ENCODE results near the gene PEX7. TPM values are rescaled to one million over a fixed set of nuclear protein-coding genes. Genes with fewer than 3 reads are reported as not detected.

The PEX7 gene
- total and polyA plus RNA-seq, 10 of the 15 experiments (the other 5 are each of a cell fraction or from before 2014, with no cell fraction given) = 0.58 to 12.4 (median 8.8) TPM

GRCh38 chr6:136863752-136864151 lies 41.4 kb downstream of the PEX7 start:
- ATAC-seq = no peak
- CTCF ChIA-PET = interaction anchor here (0.7 to 1.1 kb wide), 3 partner anchors 16 to 479 kb away, joined by 3 to 5 read pairs (median 4); no protein-coding TSS in a partner anchor
- no peaks in the 10 kb centered on the region; a peak in 1 of 4 replicates for H3K36me3 ChIP-seq (ENCODE audit: control insufficient read depth in 2 of 2, insufficient read depth in 2 of 2, low read length in 1 of 2)

More at GRCh38 chr6:136863752-136864151, 41.4 kb downstream of the PEX7 start:
- Histone ChIP-seq H2AFZ (ENCODE audit: control insufficient read depth, low read depth, low read length) (no peak overlapping the region), H3K27ac (ENCODE audit: control insufficient read depth, insufficient read depth) (no peak overlapping the region), H3K4me3 (no peak overlapping the region), H3K4me2 (ENCODE audit: control insufficient read depth, insufficient read depth) (no peak overlapping the region), H3K9me3 (replicated peaks; ENCODE audit: control insufficient read depth, insufficient read depth, low read length) (no peaks in the 10 kb centered on the region), H3K79me2 (ENCODE audit: control insufficient read depth, insufficient read depth, low read length) (no peaks in the 10 kb centered on the region), H3K4me1 (ENCODE audit: control insufficient read depth, insufficient read depth, low read length) (no peaks in the 10 kb centered on the region), H3K27me3 (replicated peaks in 1 of 2; ENCODE audit: control insufficient read depth in 2 of 2, insufficient read depth in 2 of 2, low read length in 1 of 2) (no peaks in the 10 kb centered on the region), H4K20me1 (ENCODE audit: control insufficient read depth, insufficient read depth) (no peaks in the 10 kb centered on the region), H3K9ac (ENCODE audit: control insufficient read depth, insufficient read depth, low read length) (no peak overlapping the region)
- POLR2A ChIA-PET = no interaction called here
- BruUV-seq (replicated peaks) = no TSS peak
- SMC1A ChIA-PET (ENCODE audit: uncharacterized antibody, unreplicated experiment) = interaction anchor here (0.7 kb wide), 1 partner anchor 23 kb away, joined by 3 read pairs; no protein-coding TSS in a partner anchor
- RAD21 ChIA-PET (ENCODE audit: unreplicated experiment) = no interaction called here
- no peak for FAIRE-seq
- 78% methylated on average over 5 of the region's 5 CpGs for WGBS (ENCODE audit: insufficient coverage, insufficient replicate concordance, low lambda C conversion rate, missing lambda C conversion rate)
- intact Hi-C loops (cut with micrococcal nuclease; ENCODE audit: unreplicated experiment) (no loop called here), in situ Hi-C loops (cut with MboI) (no loop called here)
- DNase-seq (ENCODE audit: low read depth, low spot score) = no peak
- TF ChIP-seq RAD51 (IDR thresholded peaks at IDR 0.05) (no peak), ATF3 (IDR thresholded peaks at IDR 0.05; ENCODE audit: borderline replicate concordance, extremely low read depth, low read depth, low read length) (no peak), ZNF592 (IDR thresholded peaks at IDR 0.05) (no peak), RUNX3 (IDR thresholded peaks at IDR 0.05; ENCODE audit: low read length) (no peak), E2F8 (IDR thresholded peaks at IDR 0.05; ENCODE audit: low read depth, partially characterized antibody) (no peak), POLR2AphosphoS5 (IDR thresholded peaks at IDR 0.05; ENCODE audit: low read length) (no peak), SRF (IDR thresholded peaks at IDR 0.05; ENCODE audit: low read depth in 2 of 2, low read length in 2 of 2) (no peak), WRNIP1 (IDR thresholded peaks at IDR 0.05; ENCODE audit: borderline replicate concordance, low read depth, low read length) (no peak), PAX8 (IDR thresholded peaks at IDR 0.05) (no peak), HDAC6 (IDR thresholded peaks at IDR 0.05; ENCODE audit: unreplicated experiment) (no peak), TARDBP (IDR thresholded peaks at IDR 0.05; ENCODE audit: borderline replicate concordance) (no peak)
